OCI-LY1 (cell line): Measurements from ENCODE around the gene CXCR2.

Experiments used
- H2AFZ ChIP-seq: fragments of 200-600 bp; sonication (generic), shearing (Covaris generic); 2 replicates; pipeline ENCODE4 v1.6.0; 2014; ENCODE audit warnings: antibody characterized with exemption, mild to moderate bottlenecking, low read length
- H3F3A ChIP-seq: fragments of 200-600 bp; sonication (generic), shearing (Covaris generic); 2 replicates; pipeline ENCODE4 v1.6.0; 2014; ENCODE audit warnings: mild to moderate bottlenecking, antibody characterized with exemption, low read length, moderate library complexity; ENCODE audit not compliant: insufficient read depth
- H3K27ac ChIP-seq: fragments of 200-600 bp; sonication (generic); 2 replicates; pipeline ENCODE4 v1.5.1; 2014; ENCODE audit warnings: low read length, mixed run types, mild to moderate bottlenecking, low read depth; ENCODE audit not compliant: poor library complexity, severe bottlenecking
- H3K27me3 ChIP-seq: fragments of 200-600 bp; sonication (generic); 2 replicates; pipeline ENCODE4 v1.6.0; 2014; ENCODE audit warnings: antibody characterized with exemption, mild to moderate bottlenecking, low read length, moderate library complexity; ENCODE audit not compliant: insufficient read depth
- H3K36me3 ChIP-seq: fragments of 200-600 bp; sonication (generic); 2 replicates; pipeline ENCODE4 v1.6.1; 2014; ENCODE audit warnings: mild to moderate bottlenecking, antibody characterized with exemption, low read length, moderate library complexity, mixed read lengths; ENCODE audit not compliant: insufficient read depth
- H3K4me1 ChIP-seq: fragments of 200-600 bp; sonication (generic); 2 replicates; pipeline ENCODE4 v1.5.1; 2014; ENCODE audit warnings: mild to moderate bottlenecking, low read length, moderate library complexity; ENCODE audit not compliant: insufficient read depth, severe bottlenecking
- H3K4me2 ChIP-seq: fragments of 200-600 bp; sonication (generic), shearing (Covaris generic); 2 replicates; pipeline ENCODE4 v1.6.1; 2014; ENCODE audit warnings: low read length
- H3K4me3 ChIP-seq: fragments of 200-600 bp; sonication (generic); 2 replicates; pipeline ENCODE4 v1.5.1; 2014; ENCODE audit warnings: low read length, low read depth, mild to moderate bottlenecking, mixed read lengths; ENCODE audit not compliant: poor library complexity, severe bottlenecking
- H3K79me2 ChIP-seq: fragments of 200-600 bp; shearing (Covaris generic); 2 replicates; pipeline ENCODE4 v1.6.1; 2016; ENCODE audit warnings: mixed run types, low read length, mixed read lengths; ENCODE audit not compliant: insufficient read depth
- H3K9ac ChIP-seq: fragments of 200-600 bp; sonication (generic), shearing (Covaris generic); 2 replicates; pipeline ENCODE4 v1.6.1; 2014; ENCODE audit warnings: mild to moderate bottlenecking, low read length, mixed read lengths
- H3K9me2 ChIP-seq: fragments of 200-600 bp; sonication (generic), shearing (Covaris generic); 2 replicates; pipeline ENCODE4 v1.6.1; 2014; ENCODE audit warnings: low read depth, mild to moderate bottlenecking, low read length, mixed read lengths
- H3K9me3 ChIP-seq: fragments of 200-600 bp; shearing (Covaris generic); 2 replicates; pipeline ENCODE4 v1.6.1; 2014; ENCODE audit warnings: low read length, mixed read lengths
- H4K20me1 ChIP-seq: fragments of 200-600 bp; sonication (generic), shearing (Covaris generic); 2 replicates; pipeline ENCODE4 v1.6.0; 2016; ENCODE audit warnings: mild to moderate bottlenecking, low read length; ENCODE audit not compliant: insufficient read depth
- EZH2 ChIP-seq: fragments of 200-600 bp; sonication (generic), shearing (Covaris generic); IDR thresholded peaks from 2 replicates; pipeline ENCODE4 v1.8.0; 2017; ENCODE audit warnings: borderline replicate concordance, mixed run types, mild to moderate bottlenecking, antibody characterized with exemption, low read length, moderate library complexity, mixed read lengths
- TF ChIP-seq, protein P1 (sequence below): fragments of 200-600 bp; sonication (generic), shearing (Covaris generic); IDR thresholded peaks from 2 replicates; pipeline ENCODE4 v1.5.1; 2017; ENCODE audit warnings: mild to moderate bottlenecking, antibody characterized with exemption, low read length, moderate library complexity, mixed read lengths

The CXCR2 gene

DNA sequence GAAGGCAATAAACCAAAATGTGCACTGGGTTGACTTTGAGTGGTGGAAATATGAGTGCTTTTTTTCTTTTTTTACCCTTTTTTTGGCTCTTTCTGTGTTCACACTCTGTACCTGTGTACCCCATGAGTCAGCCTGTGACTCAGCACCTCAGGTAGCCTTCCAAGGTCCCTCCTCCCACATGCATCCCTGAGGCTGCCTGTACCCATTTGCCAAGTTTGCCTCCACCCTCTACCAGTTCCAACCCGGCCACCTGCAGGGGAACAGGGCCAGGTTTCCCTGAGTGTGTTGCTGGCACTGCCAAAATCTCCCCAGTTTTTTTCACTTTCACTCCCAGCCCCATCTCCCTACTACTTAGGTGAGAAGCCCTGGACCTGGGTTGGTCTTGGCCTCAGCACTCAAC lies 26.9 kb downstream of the CXCR2 start:
- H3K4me3 ChIP-seq, result no peak overlapping the region
- no peaks in the 10 kb centered on the region for H3K79me2 ChIP-seq
- no peaks in the 10 kb centered on the region for H3K4me1 ChIP-seq
- no peaks in the 10 kb centered on the region for H3F3A ChIP-seq
- no peak overlapping the region for H2AFZ ChIP-seq
- H3K36me3 ChIP-seq, result no peaks in the 10 kb centered on the region
- H3K9me2 ChIP-seq, result no peaks in the 10 kb centered on the region
- TF ChIP-seq EZH2, result no peak
- TF ChIP-seq, protein P1, sequence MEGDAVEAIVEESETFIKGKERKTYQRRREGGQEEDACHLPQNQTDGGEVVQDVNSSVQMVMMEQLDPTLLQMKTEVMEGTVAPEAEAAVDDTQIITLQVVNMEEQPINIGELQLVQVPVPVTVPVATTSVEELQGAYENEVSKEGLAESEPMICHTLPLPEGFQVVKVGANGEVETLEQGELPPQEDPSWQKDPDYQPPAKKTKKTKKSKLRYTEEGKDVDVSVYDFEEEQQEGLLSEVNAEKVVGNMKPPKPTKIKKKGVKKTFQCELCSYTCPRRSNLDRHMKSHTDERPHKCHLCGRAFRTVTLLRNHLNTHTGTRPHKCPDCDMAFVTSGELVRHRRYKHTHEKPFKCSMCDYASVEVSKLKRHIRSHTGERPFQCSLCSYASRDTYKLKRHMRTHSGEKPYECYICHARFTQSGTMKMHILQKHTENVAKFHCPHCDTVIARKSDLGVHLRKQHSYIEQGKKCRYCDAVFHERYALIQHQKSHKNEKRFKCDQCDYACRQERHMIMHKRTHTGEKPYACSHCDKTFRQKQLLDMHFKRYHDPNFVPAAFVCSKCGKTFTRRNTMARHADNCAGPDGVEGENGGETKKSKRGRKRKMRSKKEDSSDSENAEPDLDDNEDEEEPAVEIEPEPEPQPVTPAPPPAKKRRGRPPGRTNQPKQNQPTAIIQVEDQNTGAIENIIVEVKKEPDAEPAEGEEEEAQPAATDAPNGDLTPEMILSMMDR, result no peak
- no peak overlapping the region for H3K4me2 ChIP-seq
- no peak overlapping the region for H3K27ac ChIP-seq
- no peaks in the 10 kb centered on the region for H4K20me1 ChIP-seq
- no peak overlapping the region for H3K9ac ChIP-seq
- H3K9me3 ChIP-seq, result no peaks in the 10 kb centered on the region
- H3K27me3 ChIP-seq, result 0 out of 2 replicates have a peak, but pooled peaks cover 4% of the 10 kb centered on the region

DNA sequence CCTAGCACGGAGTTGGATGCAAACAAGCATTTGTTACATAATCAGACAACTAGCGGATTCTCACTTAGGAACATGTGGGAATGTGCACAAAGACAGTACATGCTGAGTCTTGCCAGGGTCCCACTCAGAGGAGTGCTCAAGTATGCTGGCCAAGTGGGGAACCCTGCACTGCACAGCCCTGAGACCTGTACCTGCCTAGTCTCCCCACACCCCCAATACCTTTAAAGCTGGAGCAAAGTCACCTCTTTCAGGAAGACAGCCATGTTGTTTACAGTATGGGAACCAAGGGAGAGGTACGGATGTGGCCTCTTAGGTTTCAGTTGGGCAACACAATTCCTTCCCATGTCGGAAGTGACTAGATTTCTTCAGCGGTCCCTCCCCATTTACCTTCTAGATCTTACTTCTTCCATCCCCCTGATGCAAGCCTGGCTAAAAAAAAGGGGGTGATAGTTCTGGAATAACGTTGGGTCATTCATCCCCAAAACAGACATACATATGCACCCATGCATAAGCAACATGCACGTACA lies 30.2 kb downstream of the CXCR2 start:
- Histone ChIP-seq H3K27me3 (0 out of 2 replicates have a peak, but pooled peaks cover 4% of the 10 kb centered on the region), H3K9ac (no peak overlapping the region), H4K20me1 (no peaks in the 10 kb centered on the region), H3K4me2 (no peak overlapping the region), H3K9me3 (no peaks in the 10 kb centered on the region), H3K4me3 (no peak overlapping the region), H3K4me1 (no peaks in the 10 kb centered on the region), H3K9me2 (no peaks in the 10 kb centered on the region), H3K36me3 (no peaks in the 10 kb centered on the region), H2AFZ (no peak overlapping the region), H3K27ac (no peak overlapping the region), H3K79me2 (no peaks in the 10 kb centered on the region), H3F3A (no peaks in the 10 kb centered on the region)
- TF ChIP-seq, protein P1, result no peak
- TF ChIP-seq EZH2, result no peak

DNA sequence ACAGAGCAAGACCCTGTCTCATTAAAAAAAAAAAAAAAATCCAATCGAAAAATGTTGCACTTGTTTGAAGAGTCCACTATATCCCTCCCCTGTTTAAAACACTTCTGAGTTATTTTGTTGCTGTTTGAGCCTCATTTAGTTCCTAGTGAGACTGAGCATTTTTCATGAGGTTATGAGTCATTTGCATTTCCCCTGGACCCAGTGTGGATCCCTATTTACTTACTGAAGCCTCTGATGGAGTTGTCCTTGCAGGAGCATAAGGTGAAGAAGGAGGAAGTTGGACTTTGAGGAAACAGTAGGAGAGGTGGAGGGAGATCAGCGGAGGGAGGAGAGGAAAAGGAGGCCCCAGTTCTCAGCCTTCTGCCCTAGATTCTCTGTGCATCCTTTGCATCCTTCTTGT lies 35.8 kb downstream of the CXCR2 start:
- Histone ChIP-seq H3K27me3 (peaks cover 12% of the 10 kb centered on the region; the same call in 1 of the 2 replicates), H4K20me1 (no peaks in the 10 kb centered on the region), H3K9me2 (no peaks in the 10 kb centered on the region), H3K9ac (no peak overlapping the region), H3K27ac (no peak overlapping the region), H3K79me2 (no peaks in the 10 kb centered on the region), H3K36me3 (no peaks in the 10 kb centered on the region), H3K9me3 (no peaks in the 10 kb centered on the region), H3K4me2 (no peak overlapping the region), H2AFZ (no peak overlapping the region), H3K4me1 (no peaks in the 10 kb centered on the region), H3K4me3 (no peak overlapping the region), H3F3A (no peaks in the 10 kb centered on the region)
- TF ChIP-seq, protein P1, result no peak
- no peak for TF ChIP-seq EZH2
